Activated T-cell treated with anti-CD3 and anti-CD28 coated beads, Interleukin-2, amount 50 U/mL, for 72 hours (primary cell): Measurements from ENCODE around the gene OR6M1. TPM values are rescaled to one million over a fixed set of nuclear protein-coding genes. Genes with fewer than 3 reads are reported as not detected.

Experiments
- ATAC-seq, 2 donors: fragments of 150-1000 bp; cut with Tn5 transposase; replicated peaks in 1 of 2; 2 replicates each; pipeline ENCODE4 v1.10.0; 2021; ENCODE audit warnings: moderate library complexity in 2 of 2, mild to moderate bottlenecking in 1 of 2
- DNase-seq, 2 donors: peaks; one replicate each; pipeline ENCODE4 v3.0.0; 2021 to 2022; ENCODE audit warnings: mixed read lengths in 1 of 2
- H3K27ac Mint-ChIP-seq: one replicate; pipeline ENCODE4 v1.8.0; 2022; ENCODE audit warnings: mild to moderate bottlenecking, moderate library complexity, mixed read lengths
- H3K27me3 Mint-ChIP-seq: one replicate; pipeline ENCODE4 v1.8.0; 2022; ENCODE audit warnings: low read depth, mixed read lengths
- H3K36me3 Mint-ChIP-seq, 2 donors: one replicate each; pipeline ENCODE4 v1.8.0; 2022; ENCODE audit warnings: mixed read lengths in 2 of 2, mild to moderate bottlenecking in 1 of 2; ENCODE audit not compliant: insufficient read depth in 2 of 2
- H3K4me1 Mint-ChIP-seq: one replicate; pipeline ENCODE4 v1.8.0; 2022; ENCODE audit warnings: low read depth, mixed read lengths
- H3K4me3 Mint-ChIP-seq, 2 donors: one replicate each; pipeline ENCODE4 v1.8.0; 2022; ENCODE audit warnings: mild to moderate bottlenecking in 2 of 2, mixed read lengths in 2 of 2, moderate library complexity in 2 of 2
- H3K9me3 Mint-ChIP-seq, 2 donors: one replicate each; pipeline ENCODE4 v1.8.0; 2022; ENCODE audit warnings: mixed read lengths in 2 of 2
- total RNA-seq, 2 donors: library from RNA; stranded (reverse); gene quantifications; one replicate each; pipeline ENCODE4 v1.2.3, GENCODE V29; 2022

OR6M1 gene
- total RNA-seq, 2 donors from 2014 or later, result not detected

GRCh38 chr11:123800036-123800435 is 6.1 kb downstream of the OR6M1 start:
- Mint-ChIP-seq H3K4me1 (no peaks in the 10 kb centered on the region), H3K4me3 (no peak overlapping the region), H3K36me3 (no peaks in the 10 kb centered on the region), H3K27me3 (no peaks in the 10 kb centered on the region), H3K27ac (no peak overlapping the region), H3K9me3 (no peaks in the 10 kb centered on the region)
- ATAC-seq (no peak), DNase-seq (no peak)

GRCh38 chr11:123799438-123799837 is 6.7 kb downstream of the OR6M1 start:
- Mint-ChIP-seq H3K36me3 (no peaks in the 10 kb centered on the region), H3K4me3 (no peak overlapping the region), H3K9me3 (no peaks in the 10 kb centered on the region), H3K27me3 (no peaks in the 10 kb centered on the region), H3K4me1 (no peaks in the 10 kb centered on the region), H3K27ac (no peak overlapping the region)
- DNase-seq (no peak), ATAC-seq (no peak)

- Mint-ChIP-seq H3K4me1 (no peaks in the 10 kb centered on the region), H3K9me3 (no peaks in the 10 kb centered on the region), H3K4me3 (no peak overlapping the region), H3K27me3 (no peaks in the 10 kb centered on the region), H3K27ac (no peak overlapping the region), H3K36me3 (no peaks in the 10 kb centered on the region)
- ATAC-seq (no peak), DNase-seq (no peak)
These were observed 7.5 kb downstream of the OR6M1 start for GRCh38 chr11:123798513-123799252.

- no peaks in the 10 kb centered on the region for H3K36me3 Mint-ChIP-seq
- no peaks in the 10 kb centered on the region for H3K4me1 Mint-ChIP-seq
- no peaks in the 10 kb centered on the region for H3K9me3 Mint-ChIP-seq
- no peak overlapping the region for H3K4me3 Mint-ChIP-seq
- H3K27me3 Mint-ChIP-seq, result no peaks in the 10 kb centered on the region
- ATAC-seq (no peak), DNase-seq (no peak)
- H3K27ac Mint-ChIP-seq, result no peak overlapping the region
These were observed 8.1 kb downstream of the OR6M1 start for GRCh38 chr11:123798079-123798478.

- no peaks in the 10 kb centered on the region for H3K4me1 Mint-ChIP-seq
- no peak overlapping the region for H3K27ac Mint-ChIP-seq
- DNase-seq, result no peak
- H3K4me3 Mint-ChIP-seq, result no peak overlapping the region
- H3K9me3 Mint-ChIP-seq, result no peaks in the 10 kb centered on the region
- no peak for ATAC-seq
- H3K36me3 Mint-ChIP-seq, result no peaks in the 10 kb centered on the region
- H3K27me3 Mint-ChIP-seq, result no peaks in the 10 kb centered on the region
These were observed 8.6 kb downstream of the OR6M1 start for GRCh38 chr11:123797541-123797940.

- Mint-ChIP-seq H3K27ac (no peak overlapping the region), H3K4me3 (no peak overlapping the region), H3K4me1 (no peaks in the 10 kb centered on the region), H3K9me3 (no peaks in the 10 kb centered on the region), H3K27me3 (no peaks in the 10 kb centered on the region), H3K36me3 (no peaks in the 10 kb centered on the region)
- DNase-seq (no peak), ATAC-seq (no peak)
These were observed 9.0 kb downstream of the OR6M1 start for GRCh38 chr11:123797114-123797513.

GRCh38 chr11:123796226-123796625 is 9.9 kb downstream of the OR6M1 start:
- H3K36me3 Mint-ChIP-seq, result no peaks in the 10 kb centered on the region
- H3K4me1 Mint-ChIP-seq, result no peaks in the 10 kb centered on the region
- H3K9me3 Mint-ChIP-seq, result no peaks in the 10 kb centered on the region
- H3K4me3 Mint-ChIP-seq, result no peak overlapping the region
- H3K27ac Mint-ChIP-seq, result no peak overlapping the region
- DNase-seq, result no peak
- H3K27me3 Mint-ChIP-seq, result no peaks in the 10 kb centered on the region
- ATAC-seq, result no peak

GRCh38 chr11:123783536-123783935 is 22.6 kb downstream of the OR6M1 start:
- no peak overlapping the region for H3K27ac Mint-ChIP-seq
- H3K4me3 Mint-ChIP-seq, result no peak overlapping the region
- peaks cover 2 to 4% of the 10 kb centered on the region in 2 donors for H3K9me3 Mint-ChIP-seq
- peaks cover 20% of the 10 kb centered on the region for H3K27me3 Mint-ChIP-seq
- no peaks in the 10 kb centered on the region for H3K36me3 Mint-ChIP-seq
- no peaks in the 10 kb centered on the region for H3K4me1 Mint-ChIP-seq
- DNase-seq, result no peak
- ATAC-seq, result no peak

GRCh38 chr11:123778511-123778910 is 27.6 kb downstream of the OR6M1 start:
- no peaks in the 10 kb centered on the region for H3K9me3 Mint-ChIP-seq
- no peaks in the 10 kb centered on the region for H3K4me1 Mint-ChIP-seq
- ATAC-seq (no peak), DNase-seq (no peak)
- no peak overlapping the region for H3K4me3 Mint-ChIP-seq
- no peak overlapping the region for H3K27ac Mint-ChIP-seq
- peaks cover 14% of the 10 kb centered on the region for H3K27me3 Mint-ChIP-seq
- H3K36me3 Mint-ChIP-seq, result no peaks in the 10 kb centered on the region

GRCh38 chr11:123775715-123776549 is 30.2 kb downstream of the OR6M1 start:
- no peaks in the 10 kb centered on the region for H3K4me1 Mint-ChIP-seq
- no peaks in the 10 kb centered on the region for H3K9me3 Mint-ChIP-seq
- H3K4me3 Mint-ChIP-seq, result no peak overlapping the region
- H3K27ac Mint-ChIP-seq, result no peak overlapping the region
- H3K36me3 Mint-ChIP-seq, result no peaks in the 10 kb centered on the region
- peaks cover 9% of the 10 kb centered on the region for H3K27me3 Mint-ChIP-seq
- DNase-seq, result no peak
- no peak for ATAC-seq

GRCh38 chr11:123775289-123775688 is 30.9 kb downstream of the OR6M1 start:
- H3K36me3 Mint-ChIP-seq, result no peaks in the 10 kb centered on the region
- H3K27me3 Mint-ChIP-seq, result peaks cover 7% of the 10 kb centered on the region

GRCh38 chr11:123773959-123774358 is 32.2 kb downstream of the OR6M1 start:
- Mint-ChIP-seq H3K27me3 (peaks cover 3% of the 10 kb centered on the region), H3K4me1 (no peaks in the 10 kb centered on the region), H3K36me3 (no peaks in the 10 kb centered on the region), H3K9me3 (no peaks in the 10 kb centered on the region), H3K4me3 (no peak overlapping the region), H3K27ac (no peak overlapping the region)
- ATAC-seq (no peak), DNase-seq (no peak)

More at GRCh38 chr11:123775289-123775688, 30.9 kb downstream of the OR6M1 start:
- Mint-ChIP-seq H3K4me1 (no peaks in the 10 kb centered on the region), H3K27ac (no peak overlapping the region), H3K9me3 (no peaks in the 10 kb centered on the region), H3K4me3 (no peak overlapping the region)
- no peak for DNase-seq
- ATAC-seq, result no peak

- Mint-ChIP-seq H3K4me3 (no peak overlapping the region), H3K36me3 (no peaks in the 10 kb centered on the region), H3K9me3 (no peaks in the 10 kb centered on the region), H3K27me3 (no peaks in the 10 kb centered on the region), H3K4me1 (no peaks in the 10 kb centered on the region), H3K27ac (no peak overlapping the region)
- ATAC-seq (no peak), DNase-seq (no peak)
These were observed 33.1 kb downstream of the OR6M1 start for GRCh38 chr11:123773026-123773425.
